IMR-90 (cell line): ENCODE results near the gene SSBP3.

Experiments
- BHLHE40 ChIP-seq: fragments of 150-350 bp; IDR thresholded peaks from 2 replicates; pipeline ENCODE4 v1.6.1; 2016; ENCODE audit warnings: mild to moderate bottlenecking, low read depth, low read length
- CTCF ChIP-seq: conservative IDR thresholded peaks from 2 replicates; pipeline ENCODE4 v1.5.1; 2012; ENCODE audit warnings: mild to moderate bottlenecking, low read depth, low read length, improper control_type of control experiment
- FOS ChIP-seq: fragments of 150-350 bp; IDR thresholded peaks from 2 replicates; pipeline ENCODE4 v1.6.1; 2016; ENCODE audit warnings: low read depth, low read length
- RAD21 ChIP-seq: IDR thresholded peaks from 2 replicates; pipeline ENCODE4 v1.6.1; 2012; ENCODE audit warnings: low read length, improper control_type of control experiment
- RCOR1 ChIP-seq: IDR thresholded peaks from 2 replicates; pipeline ENCODE4 v1.6.1; 2012; ENCODE audit warnings: mild to moderate bottlenecking, low read length, improper control_type of control experiment; ENCODE audit not compliant: insufficient replicate concordance
- SMC3 ChIP-seq: fragments of 150-350 bp; IDR thresholded peaks from 2 replicates; pipeline ENCODE4 v1.6.1; 2016; ENCODE audit warnings: low read depth, mild to moderate bottlenecking, antibody characterized with exemption, low read length, moderate library complexity
- TF ChIP-seq, protein P1 (sequence below): fragments of 150-350 bp; IDR thresholded peaks from 2 replicates; pipeline ENCODE4 v1.6.1; 2017; ENCODE audit warnings: mild to moderate bottlenecking, antibody characterized with exemption, low read length, low read depth

DNA sequence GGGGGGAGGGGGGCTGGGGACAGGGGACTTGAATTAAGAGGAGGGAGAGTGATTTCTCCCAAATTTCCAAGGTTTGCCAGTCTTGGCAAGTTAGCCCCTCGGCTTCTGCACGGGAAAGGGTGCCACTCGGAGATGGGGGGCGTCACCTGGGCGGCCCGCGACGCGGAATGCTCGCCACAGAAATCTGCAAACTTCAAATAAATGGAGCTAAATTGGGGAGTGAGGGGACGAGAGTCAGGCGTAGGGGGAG lies 885 bp upstream of the SSBP3 start:
- no peak for TF ChIP-seq FOS
- TF ChIP-seq CTCF, result no peak
- no peak for TF ChIP-seq RAD21
- TF ChIP-seq SMC3, result no peak
- TF ChIP-seq RCOR1, result no peak
- TF ChIP-seq, protein P1, sequence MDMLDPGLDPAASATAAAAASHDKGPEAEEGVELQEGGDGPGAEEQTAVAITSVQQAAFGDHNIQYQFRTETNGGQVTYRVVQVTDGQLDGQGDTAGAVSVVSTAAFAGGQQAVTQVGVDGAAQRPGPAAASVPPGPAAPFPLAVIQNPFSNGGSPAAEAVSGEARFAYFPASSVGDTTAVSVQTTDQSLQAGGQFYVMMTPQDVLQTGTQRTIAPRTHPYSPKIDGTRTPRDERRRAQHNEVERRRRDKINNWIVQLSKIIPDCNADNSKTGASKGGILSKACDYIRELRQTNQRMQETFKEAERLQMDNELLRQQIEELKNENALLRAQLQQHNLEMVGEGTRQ, result no peak
- no peak for TF ChIP-seq BHLHE40
